IMR-90 (cell line): ENCODE data around the gene TIMM13. TPM values are rescaled to one million over a fixed set of nuclear protein-coding genes. Genes with fewer than 3 reads are reported as not detected.
"Not testable (repeated sequence)": the region's sequence is repeated elsewhere in the genome, so short reads cannot be mapped to it uniquely, and the experiment has no call there.

ENCODE experiments used
- ATAC-seq: fragments of 200-7000 bp; cut with Tn5 transposase; 2 replicates; pipeline ENCODE4 v1.9.1; 2020; ENCODE audit warnings: low read depth, mild to moderate bottlenecking, moderate library complexity
- BruUV-seq: library from RNA; stranded (reverse); fragments of 400-500 nt; replicated peaks from 2 replicates; lab custom pipeline; 2021; lab: Mats Ljungman, UMichigan
- CTCF ChIA-PET: fragments of 300-600 bp; formaldehyde crosslinking; extraction: SDS; loops from one replicate; lab custom pipeline; 2021; ENCODE audit warnings: antibody characterized with exemption; lab: Yijun Ruan, JAX
- POLR2A ChIA-PET: fragments of 300-600 bp; sonication (Branson Sonifier 250); formaldehyde crosslinking; loops from one replicate; lab custom pipeline; 2022; ENCODE audit warnings: antibody characterized with exemption; ENCODE audit not compliant: unreplicated experiment; lab: Charles Lee
- DNase-seq: peaks from one replicate; pipeline ENCODE4 v3.0.0; 2013
- H2AFZ ChIP-seq: replicated peaks from 2 replicates; pipeline ENCODE3; 2013; ENCODE audit warnings: low read length, mild to moderate bottlenecking; ENCODE audit not compliant: poor library complexity
- H2AK5ac ChIP-seq: 2 replicates; pipeline ENCODE4 v1.6.1; 2013; ENCODE audit warnings: low read depth, low read length, inconsistent platforms
- H2AK9ac ChIP-seq: replicated peaks from 2 replicates; pipeline ENCODE3; 2013; ENCODE audit warnings: mild to moderate bottlenecking, low read depth, low read length, moderate library complexity; ENCODE audit not compliant: poor library complexity
- H2BK120ac ChIP-seq: 2 replicates; pipeline ENCODE4 v1.6.1; 2013; ENCODE audit warnings: low read depth, low read length, inconsistent platforms
- H2BK15ac ChIP-seq: 3 replicates; pipeline ENCODE4 v1.6.1; 2013; ENCODE audit warnings: low read depth, low read length, inconsistent platforms
- H2BK20ac ChIP-seq: 2 replicates; pipeline ENCODE4 v1.6.1; 2013; ENCODE audit warnings: low read depth, mild to moderate bottlenecking, inconsistent platforms, low read length, moderate library complexity
- H2BK5ac ChIP-seq: 2 replicates; pipeline ENCODE4 v1.6.1; 2013; ENCODE audit warnings: mild to moderate bottlenecking, low read depth, low read length, inconsistent platforms; ENCODE audit not compliant: poor library complexity, severe bottlenecking
- H3K14ac ChIP-seq: replicated peaks from 2 replicates; pipeline ENCODE4 v1.6.1; 2013; ENCODE audit warnings: low read depth, low read length, inconsistent platforms
- H3K18ac ChIP-seq: 2 replicates; pipeline ENCODE4 v1.6.1; 2013; ENCODE audit warnings: low read depth, low read length, control low read depth
- H3K23ac ChIP-seq: 2 replicates; pipeline ENCODE4 v1.6.1; 2013; ENCODE audit warnings: low read depth, low read length, inconsistent platforms
- H3K27ac ChIP-seq: 2 replicates; pipeline ENCODE4 v1.5.1; 2013; ENCODE audit warnings: mild to moderate bottlenecking, control low read depth, low read length; ENCODE audit not compliant: insufficient read depth
- H3K27me3 ChIP-seq: 2 replicates; pipeline ENCODE4 v1.6.1; 2013; ENCODE audit warnings: low read length; ENCODE audit not compliant: control insufficient read depth, insufficient read depth
- H3K36me3 ChIP-seq: 2 replicates; pipeline ENCODE4 v1.6.1; 2013; ENCODE audit warnings: low read length, mixed read lengths; ENCODE audit not compliant: control insufficient read depth, insufficient read depth
- H3K4ac ChIP-seq: 2 replicates; pipeline ENCODE4 v1.6.1; 2013; ENCODE audit warnings: low read depth, low read length, inconsistent platforms
- H3K4me1 ChIP-seq: 2 replicates; pipeline ENCODE4 v1.6.1; 2013; ENCODE audit warnings: low read length, mixed read lengths; ENCODE audit not compliant: control insufficient read depth, insufficient read depth
- H3K4me2 ChIP-seq: 2 replicates; pipeline ENCODE4 v1.6.1; 2013; ENCODE audit warnings: low read depth, mild to moderate bottlenecking, control low read depth, low read length, moderate library complexity
- H3K4me3 ChIP-seq: 2 replicates; pipeline ENCODE4 v1.5.1; 2013; ENCODE audit warnings: low read depth, mild to moderate bottlenecking, control low read depth, low read length, moderate library complexity; ENCODE audit not compliant: insufficient read depth
- H3K56ac ChIP-seq: 2 replicates; pipeline ENCODE4 v1.6.1; 2013; ENCODE audit warnings: low read length, inconsistent platforms; ENCODE audit not compliant: insufficient read depth; ENCODE audit errors: extremely low read depth
- H3K79me1 ChIP-seq, 2 experiments: 2 replicates each; pipeline ENCODE4 v1.6.1; 2013; ENCODE audit warnings: low read length in 2 of 2, inconsistent platforms in 1 of 2, low read depth in 1 of 2
- H3K9ac ChIP-seq: 2 replicates; pipeline ENCODE4 v1.6.1; 2013; ENCODE audit warnings: low read depth, low read length, control low read depth
- H3K9me1 ChIP-seq: 2 replicates; pipeline ENCODE4 v1.6.1; 2013; ENCODE audit warnings: low read length, inconsistent platforms; ENCODE audit not compliant: insufficient read depth
- H3K9me3 ChIP-seq: 2 replicates; pipeline ENCODE4 v1.6.1; 2013; ENCODE audit warnings: low read length; ENCODE audit not compliant: control insufficient read depth, insufficient read depth
- H4K20me1 ChIP-seq: 2 replicates; pipeline ENCODE4 v1.6.1; 2013; ENCODE audit warnings: low read length, inconsistent platforms; ENCODE audit not compliant: insufficient read depth
- H4K5ac ChIP-seq: 2 replicates; pipeline ENCODE4 v1.6.1; 2013; ENCODE audit warnings: mild to moderate bottlenecking, low read depth, low read length, control low read depth
- H4K8ac ChIP-seq, 2 experiments: 2 replicates each; pipeline ENCODE4 v1.6.1; 2013; ENCODE audit warnings: low read depth in 2 of 2, low read length in 2 of 2, control low read depth in 1 of 2, inconsistent platforms in 1 of 2
- H4K91ac ChIP-seq: 2 replicates; pipeline ENCODE4 v1.6.1; 2013; ENCODE audit warnings: low read depth, low read length, inconsistent platforms; ENCODE audit not compliant: insufficient read depth
- BHLHE40 ChIP-seq: fragments of 150-350 bp; IDR thresholded peaks from 2 replicates; pipeline ENCODE4 v1.6.1; 2016; ENCODE audit warnings: mild to moderate bottlenecking, low read depth, low read length
- CEBPB ChIP-seq: IDR thresholded peaks from 2 replicates; pipeline ENCODE4 v1.6.1; 2012; ENCODE audit warnings: low read depth, low read length, improper control_type of control experiment
- RFX5 ChIP-seq: IDR thresholded peaks from 2 replicates; pipeline ENCODE4 v1.8.0; 2012; ENCODE audit warnings: low read depth, mild to moderate bottlenecking, low read length, moderate library complexity
- WGBS, 2 experiments: methylation state at CpG; one replicate each; pipeline versions ENCODE4 v1.1.5 to v1.1.7; 2013; ENCODE audit warnings: missing lambda C conversion rate in 2 of 2; ENCODE audit not compliant: insufficient read length in 1 of 2; ENCODE audit errors: extremely low coverage in 2 of 2; 5-methylcytosine and 5-hydroxymethylcytosine counted together
- dilution Hi-C: fragments of 300-500 bp; cut with HindIII; formaldehyde crosslinking; loops from one replicate; pipeline ENCODE4 v1.14.3; 2018; ENCODE audit warnings: low sequenced_read_pairs; ENCODE audit not compliant: unreplicated experiment
- in situ Hi-C: fragments of 300-500 bp; cut with MboI; formaldehyde crosslinking; loops from 3 replicates; pipeline ENCODE4 v1.14.3; 2019; ENCODE audit warnings: low sequenced_read_pairs, inconsistent platforms, mixed read lengths
- intact Hi-C: fragments of 100-400 bp; cut with micrococcal nuclease; formaldehyde crosslinking; loops from 2 replicates; pipeline ENCODE4 v1.10.0; 2022
- polyA plus RNA-seq, 3 experiments: library from polyadenylated mRNA; depleted of rRNA; stranded (reverse); fragments of >200 nt; gene quantifications; 2 replicates each; pipeline ENCODE4 v1.2.3, GENCODE V29; 2012; ENCODE audit warnings: low replicate concordance in 1 of 3
- total RNA-seq: library from RNA; depleted of rRNA; stranded (reverse); fragments of >200 nt; gene quantifications from 2 replicates; pipeline ENCODE4 v1.2.3, GENCODE V29; 2012

Gene TIMM13
- total and polyA plus RNA-seq, 2 of the 4 experiments (the other 2 are of a cell fraction) = 21.0 to 62.3 TPM

DNA sequence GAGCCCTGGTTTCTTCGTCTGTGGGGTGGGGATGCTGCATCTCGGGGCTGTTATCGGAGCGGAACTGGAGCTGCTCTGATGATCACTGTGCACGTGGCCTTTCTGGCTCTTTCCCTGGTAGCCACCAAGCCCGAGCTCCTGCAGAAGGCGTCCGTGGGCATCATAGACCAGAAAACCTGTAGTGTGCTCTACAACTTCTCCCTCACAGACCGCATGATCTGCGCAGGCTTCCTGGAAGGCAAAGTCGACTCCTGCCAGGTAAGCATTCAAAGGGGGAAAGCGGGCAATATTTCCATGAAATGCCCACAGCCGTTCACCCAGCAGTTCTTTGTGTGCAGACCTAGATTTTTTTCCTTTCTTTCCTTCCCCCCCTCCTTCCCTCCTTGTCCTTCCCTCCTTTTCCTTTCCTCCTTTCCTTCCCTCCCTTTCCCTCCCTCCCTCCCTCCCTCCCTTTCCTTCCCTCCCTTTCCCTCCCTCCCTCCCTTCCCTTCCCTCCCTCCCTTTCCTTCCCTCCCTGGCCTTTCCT, 9.4 kb downstream of the TIMM13 start:
- no peak overlapping the region for H3K27ac ChIP-seq
- ChIA-PET POLR2A (no interaction called here), CTCF (no interaction called here)
- H3K14ac ChIP-seq = no peak overlapping the region
- H3K4me3 ChIP-seq = no peak overlapping the region
- H3K27me3 ChIP-seq = no peaks in the 10 kb centered on the region
- no peak overlapping the region for H4K5ac ChIP-seq
- H2AK5ac ChIP-seq = no peak overlapping the region
- no peak overlapping the region for H2AFZ ChIP-seq
- H4K20me1 ChIP-seq = peaks cover 1% of the 10 kb centered on the region
- in situ Hi-C loops = no loop called here
- H3K9ac ChIP-seq = no peak overlapping the region
- ATAC-seq (no peak), DNase-seq (no peak)
- TF ChIP-seq BHLHE40 (no peak), RFX5 (no peak), CEBPB (no peak)
- H3K79me1 ChIP-seq = peaks cover 9 to 23% of the 10 kb centered on the region in 2 experiments
- H2BK20ac ChIP-seq = no peak overlapping the region
- intact Hi-C loops = no loop called here
- H2BK15ac ChIP-seq = no peak overlapping the region
- BruUV-seq = no TSS peak
- H3K36me3 ChIP-seq = peaks cover 12% of the 10 kb centered on the region; the same call in 1 of the 2 replicates
- no peak overlapping the region for H3K56ac ChIP-seq
- no peaks in the 10 kb centered on the region for H3K4me1 ChIP-seq
- H2BK5ac ChIP-seq = no peak overlapping the region
- no peaks in the 10 kb centered on the region for H3K9me1 ChIP-seq
- no peak overlapping the region for H2AK9ac ChIP-seq
- WGBS, 2 experiments = 92% methylated on average over 3 of the region's 13 CpGs; no CpG with 5 or more reads in 1 of the 2 experiments
- dilution Hi-C loops = no loop called here
- H3K4ac ChIP-seq = no peak overlapping the region
- H2BK120ac ChIP-seq = no peak overlapping the region
- no peak overlapping the region for H4K91ac ChIP-seq
- H3K9me3 ChIP-seq = no peaks in the 10 kb centered on the region
- no peak overlapping the region for H3K23ac ChIP-seq
- H3K4me2 ChIP-seq = no peak overlapping the region
- H4K8ac ChIP-seq = no peak overlapping the region
- H3K18ac ChIP-seq = no peak overlapping the region

DNA sequence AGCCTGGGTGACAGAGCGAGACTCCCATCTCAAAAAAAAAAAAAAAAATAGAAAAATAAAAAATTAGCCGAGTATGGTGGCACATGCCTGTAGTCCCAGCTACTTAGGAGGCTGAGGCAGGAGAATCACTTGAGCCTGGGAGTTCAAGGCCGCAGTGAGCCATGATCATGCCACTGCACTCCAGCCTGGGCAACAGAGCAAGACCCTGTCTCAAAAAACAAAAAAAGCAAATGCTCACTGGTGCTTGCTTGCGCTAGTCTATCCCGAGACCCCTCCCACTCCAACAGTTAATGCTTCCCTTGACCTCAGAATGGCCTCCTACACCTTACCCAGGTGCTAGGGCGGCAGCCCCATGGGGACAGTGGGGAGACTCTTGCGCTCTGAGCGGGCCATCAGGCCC, 9.9 kb downstream of the TIMM13 start:
- H3K14ac ChIP-seq, H3K4me2 ChIP-seq, H2BK5ac ChIP-seq, H2AK9ac ChIP-seq, H4K20me1 ChIP-seq, ATAC-seq, H4K91ac ChIP-seq, H3K27ac ChIP-seq, H2BK120ac ChIP-seq, H3K4ac ChIP-seq, H2BK15ac ChIP-seq, H2AFZ ChIP-seq, H4K8ac ChIP-seq, CTCF ChIA-PET, H4K5ac ChIP-seq, H3K27me3 ChIP-seq, H3K56ac ChIP-seq, H3K18ac ChIP-seq, POLR2A ChIA-PET, H3K9ac ChIP-seq, H2BK20ac ChIP-seq, dilution Hi-C loops, in situ Hi-C loops, DNase-seq, H3K4me1 ChIP-seq, H3K9me1 ChIP-seq, H2AK5ac ChIP-seq, H3K4me3 ChIP-seq, intact Hi-C loops, H3K23ac ChIP-seq, H3K9me3 ChIP-seq, BruUV-seq: not testable (repeated sequence)
- WGBS, 2 experiments = no CpG with 5 or more reads among the region's 8 CpGs
- peaks cover 7 to 18% of the 10 kb centered on the region in 2 experiments for H3K79me1 ChIP-seq
- H3K36me3 ChIP-seq = peaks cover 12% of the 10 kb centered on the region; the same call in 1 of the 2 replicates
